AG09309 (cell line): ENCODE data around the gene CBLB.

ENCODE experiments used
- DNase-seq: peaks from one replicate; pipeline ENCODE4 v3.0.0-alpha.2; 2010; ENCODE audit warnings: low read depth
- H3K4me3 ChIP-seq: 2 replicates; pipeline ENCODE4 v1.5.1; 2011; ENCODE audit warnings: mild to moderate bottlenecking, low read depth, low read length, moderate library complexity; ENCODE audit not compliant: control insufficient read depth
- CTCF ChIP-seq: IDR thresholded peaks from 2 replicates; pipeline ENCODE4 v1.5.1; 2011; ENCODE audit warnings: mild to moderate bottlenecking, low read depth, low read length, inconsistent platforms; ENCODE audit not compliant: insufficient read depth, control insufficient read depth; ENCODE audit errors: missing control alignments

CBLB gene

DNA sequence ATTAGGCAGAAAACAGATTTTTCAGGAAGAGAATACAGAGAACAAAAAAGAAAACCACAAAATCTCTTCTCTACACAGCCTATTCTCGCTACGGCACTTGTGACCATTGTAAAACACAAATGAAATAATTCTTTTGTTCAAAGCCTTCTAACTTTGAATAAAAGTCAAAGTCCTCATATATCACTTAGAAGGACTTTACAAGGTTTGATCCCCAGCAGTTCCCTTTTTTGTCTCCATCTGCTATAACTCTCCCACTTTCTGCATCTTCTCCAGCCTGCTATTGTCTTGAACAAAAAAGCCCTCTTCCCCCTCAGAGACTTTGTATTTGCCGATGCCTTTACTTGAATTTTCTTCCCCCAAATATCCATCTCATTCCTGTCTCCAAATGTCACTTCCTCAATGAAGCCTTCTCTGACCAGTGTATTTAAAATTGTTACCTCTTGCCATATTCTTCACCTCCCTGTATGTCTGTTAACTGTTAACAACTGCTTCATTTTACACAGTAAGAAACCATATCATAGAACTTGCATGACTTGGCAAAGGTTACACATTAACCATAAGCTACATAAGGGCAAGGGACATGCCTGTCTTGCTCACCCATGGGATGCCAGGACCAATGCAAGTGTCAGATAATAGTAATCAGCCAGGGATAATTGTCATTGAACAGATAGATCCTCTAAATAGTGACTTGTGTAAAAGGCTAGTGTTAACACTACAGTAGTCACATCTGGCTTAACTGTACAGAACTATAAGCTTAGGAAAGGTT is 122.4 kb downstream of the CBLB start:
- no peak overlapping the region for H3K4me3 ChIP-seq
- DNase-seq = no peak
- TF ChIP-seq CTCF = no peak

DNA sequence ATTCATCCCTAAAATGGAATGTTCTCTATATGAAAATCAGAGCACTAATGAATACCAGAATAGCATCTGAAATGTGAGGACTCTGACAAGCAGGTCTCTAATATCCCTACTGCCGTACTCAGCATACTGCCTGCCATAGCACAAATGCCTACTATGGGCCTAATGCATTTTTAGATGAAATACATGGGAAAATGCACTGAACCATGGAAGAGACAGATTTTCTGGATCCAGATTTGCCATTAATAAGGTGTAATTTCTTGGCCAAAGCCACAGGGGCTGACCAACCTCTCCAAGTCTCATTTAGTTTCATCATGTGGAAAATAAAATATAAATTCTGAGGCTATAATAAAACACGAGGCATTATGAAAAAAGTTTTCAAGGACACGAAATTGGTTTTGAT is 123.8 kb downstream of the CBLB start:
- no peak for DNase-seq
- no peak overlapping the region for H3K4me3 ChIP-seq
- no peak for TF ChIP-seq CTCF

DNA sequence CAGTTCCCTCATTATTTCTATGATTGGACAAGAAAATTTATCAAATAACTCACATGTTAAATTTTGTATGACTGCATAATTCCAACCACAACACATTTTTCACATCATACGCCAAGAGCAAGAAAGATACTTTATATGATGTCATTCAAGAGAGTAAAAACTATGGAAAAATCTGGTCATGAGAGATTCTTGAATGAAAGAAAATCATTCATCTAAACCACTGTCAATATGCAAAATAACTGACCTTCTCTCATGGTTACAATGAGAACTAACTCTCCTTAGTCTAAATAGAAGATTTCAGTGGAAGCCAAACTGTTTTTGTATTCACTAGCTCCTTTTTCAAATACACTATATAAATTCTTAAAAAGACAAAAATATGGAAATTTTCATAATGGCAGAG is 124.6 kb downstream of the CBLB start:
- H3K4me3 ChIP-seq = no peak overlapping the region
- no peak for TF ChIP-seq CTCF
- no peak for DNase-seq

- TF ChIP-seq CTCF = no peak
- no peak overlapping the region for H3K4me3 ChIP-seq
- no peak for DNase-seq
Observed at GRCh38 chr3:105733356-105733755, 135.5 kb downstream of the CBLB start.

DNA sequence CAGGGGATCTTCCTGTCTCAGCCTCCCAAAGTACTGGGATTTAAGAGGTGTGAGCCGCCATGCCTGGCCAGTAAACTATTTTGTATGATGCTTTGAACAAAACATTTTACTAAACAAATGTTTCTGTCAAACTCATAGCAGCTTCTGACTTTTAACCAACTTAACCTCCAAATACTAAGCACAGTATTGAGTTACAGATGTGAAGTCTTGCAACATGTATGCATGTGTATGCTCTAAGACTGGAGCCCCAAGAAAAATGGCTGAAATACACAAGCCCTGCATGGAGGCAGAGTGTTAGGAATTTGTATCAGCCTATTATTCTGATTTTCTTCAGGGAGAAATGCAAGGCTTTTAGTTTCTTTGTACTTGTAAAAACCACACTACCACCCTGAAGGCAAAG is 137.1 kb downstream of the CBLB start:
- no peak overlapping the region for H3K4me3 ChIP-seq
- DNase-seq = no peak
- TF ChIP-seq CTCF = no peak

DNA sequence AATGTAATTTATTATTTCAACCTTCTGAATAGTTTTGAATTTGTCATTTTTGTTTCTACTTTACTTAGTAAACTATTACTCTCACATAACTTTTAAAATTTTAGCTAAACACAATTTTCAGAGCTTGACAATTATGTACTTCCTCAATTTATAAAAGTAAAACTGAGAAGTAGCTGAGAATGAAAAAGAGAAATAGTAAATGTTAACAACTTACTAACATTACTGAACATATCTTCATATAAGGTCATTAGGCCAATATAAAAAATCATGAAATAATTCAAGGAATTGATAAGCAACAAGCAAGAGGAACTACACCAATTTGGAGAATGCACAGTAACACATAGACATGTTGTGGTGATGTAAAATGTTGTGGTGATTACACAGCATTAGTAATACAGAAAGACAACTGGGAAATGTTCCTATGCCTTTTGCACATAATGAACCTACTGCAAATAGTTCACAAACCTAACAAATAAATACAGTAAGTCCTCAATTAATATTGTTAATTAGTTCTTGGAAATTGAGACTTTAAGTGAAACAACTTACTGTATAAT is 137.9 kb downstream of the CBLB start:
- no peak for DNase-seq
- TF ChIP-seq CTCF = no peak
- H3K4me3 ChIP-seq = no peak overlapping the region
